Neural crest cell (in vitro differentiated cells): Measurements from ENCODE around the gene LENG9. TPM values are rescaled to one million over a fixed set of nuclear protein-coding genes. Genes with fewer than 3 reads are reported as not detected.

Experiments
- DNase-seq: peaks from one replicate; pipeline ENCODE4 v3.0.0; 2021; ENCODE audit warnings: low read depth, mixed read lengths, low spot score
- H3K27ac Mint-ChIP-seq: one replicate; pipeline ENCODE4 v1.8.0; 2021; ENCODE audit warnings: mild to moderate bottlenecking, mixed read lengths; ENCODE audit not compliant: unreplicated experiment
- H3K27me3 Mint-ChIP-seq: 2 replicates; pipeline ENCODE4 v1.8.0; 2021; ENCODE audit warnings: low read depth, mild to moderate bottlenecking, mixed read lengths
- H3K36me3 Mint-ChIP-seq: 2 replicates; pipeline ENCODE4 v1.8.0; 2021; ENCODE audit warnings: low read depth, mild to moderate bottlenecking, mixed read lengths
- H3K4me1 Mint-ChIP-seq: 2 replicates; pipeline ENCODE4 v1.8.0; 2021; ENCODE audit warnings: mixed read lengths
- H3K4me3 Mint-ChIP-seq: one replicate; pipeline ENCODE4 v1.8.0; 2021; ENCODE audit warnings: mild to moderate bottlenecking, mixed read lengths
- H3K9me3 Mint-ChIP-seq: 2 replicates; pipeline ENCODE4 v1.8.0; 2021; ENCODE audit warnings: mixed read lengths
- total RNA-seq: library from RNA; stranded (reverse); gene quantifications from 2 replicates; pipeline ENCODE4 v1.2.1, GENCODE V29; 2021
- TF ChIP-seq, protein P1 (sequence below): fragments of 200-600 bp; sonication (generic); conservative IDR thresholded peaks from 2 replicates; pipeline ENCODE4 v1.5.0; 2021; ENCODE audit warnings: antibody characterized with exemption, mild to moderate bottlenecking

Gene LENG9
- total RNA-seq, 1 donor from 2014 or later = 2.5 TPM

DNA sequence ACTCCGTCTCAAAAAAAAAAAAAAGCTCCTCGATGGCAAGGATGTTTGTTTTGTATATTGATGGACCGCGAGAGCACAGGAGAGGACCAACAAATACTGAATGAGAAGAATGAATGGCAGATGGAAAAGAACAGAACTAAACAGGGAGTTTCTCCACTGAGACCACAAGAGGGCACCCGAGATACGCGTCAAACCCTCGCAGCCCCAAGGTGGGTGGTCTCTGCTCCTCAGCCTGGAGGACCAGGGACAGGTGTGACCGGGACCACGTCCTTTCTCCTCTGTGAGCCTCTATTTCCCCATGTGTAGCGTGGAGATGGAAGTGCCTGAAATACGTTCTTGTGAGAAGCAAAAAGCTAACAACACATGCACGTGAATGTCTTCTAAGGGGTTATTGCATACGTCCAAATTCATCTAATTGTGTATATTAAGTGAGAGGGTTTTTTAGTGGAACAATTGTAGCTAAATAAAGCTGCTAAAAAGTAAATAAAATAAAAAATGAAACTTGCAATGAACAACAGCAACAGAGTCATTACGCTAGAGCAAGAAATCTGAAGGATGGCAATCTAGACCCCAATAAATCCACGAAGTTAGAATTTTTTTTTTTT lies 17.9 kb upstream of the LENG9 start:
- Mint-ChIP-seq H3K4me1 (peaks cover 4% of the 10 kb centered on the region), H3K9me3 (no peaks in the 10 kb centered on the region), H3K27me3 (peaks cover 59% of the 10 kb centered on the region), H3K4me3 (no peak overlapping the region), H3K36me3 (no peaks in the 10 kb centered on the region), H3K27ac (no peak overlapping the region)
- DNase-seq = peak; percentile 74
- TF ChIP-seq, protein P1, sequence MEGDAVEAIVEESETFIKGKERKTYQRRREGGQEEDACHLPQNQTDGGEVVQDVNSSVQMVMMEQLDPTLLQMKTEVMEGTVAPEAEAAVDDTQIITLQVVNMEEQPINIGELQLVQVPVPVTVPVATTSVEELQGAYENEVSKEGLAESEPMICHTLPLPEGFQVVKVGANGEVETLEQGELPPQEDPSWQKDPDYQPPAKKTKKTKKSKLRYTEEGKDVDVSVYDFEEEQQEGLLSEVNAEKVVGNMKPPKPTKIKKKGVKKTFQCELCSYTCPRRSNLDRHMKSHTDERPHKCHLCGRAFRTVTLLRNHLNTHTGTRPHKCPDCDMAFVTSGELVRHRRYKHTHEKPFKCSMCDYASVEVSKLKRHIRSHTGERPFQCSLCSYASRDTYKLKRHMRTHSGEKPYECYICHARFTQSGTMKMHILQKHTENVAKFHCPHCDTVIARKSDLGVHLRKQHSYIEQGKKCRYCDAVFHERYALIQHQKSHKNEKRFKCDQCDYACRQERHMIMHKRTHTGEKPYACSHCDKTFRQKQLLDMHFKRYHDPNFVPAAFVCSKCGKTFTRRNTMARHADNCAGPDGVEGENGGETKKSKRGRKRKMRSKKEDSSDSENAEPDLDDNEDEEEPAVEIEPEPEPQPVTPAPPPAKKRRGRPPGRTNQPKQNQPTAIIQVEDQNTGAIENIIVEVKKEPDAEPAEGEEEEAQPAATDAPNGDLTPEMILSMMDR = peak; percentile 77

DNA sequence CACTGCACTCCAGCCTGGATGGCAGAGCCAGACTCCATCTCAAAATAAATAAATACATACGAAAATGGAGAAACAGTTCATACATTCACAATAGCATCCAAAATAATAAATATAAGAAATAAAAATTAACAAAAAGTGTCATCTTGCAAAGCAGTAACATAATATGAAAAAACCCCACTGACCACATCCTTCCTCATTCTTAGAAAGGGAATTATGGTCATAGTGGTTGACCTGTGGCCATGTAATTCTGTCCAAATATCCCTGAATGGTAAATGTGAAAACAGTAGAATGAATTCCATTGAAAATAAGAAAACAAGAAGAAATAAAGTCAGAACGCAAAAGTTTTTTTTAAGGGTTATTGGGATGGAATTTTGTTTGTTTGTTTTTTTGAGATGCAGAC lies 16.5 kb upstream of the LENG9 start:
- Mint-ChIP-seq H3K27me3 (peaks cover 51% of the 10 kb centered on the region), H3K36me3 (no peaks in the 10 kb centered on the region), H3K4me3 (no peak overlapping the region), H3K27ac (no peak overlapping the region), H3K4me1 (peaks cover 4% of the 10 kb centered on the region), H3K9me3 (no peaks in the 10 kb centered on the region)
- TF ChIP-seq, protein P1 = no peak
- DNase-seq = no peak

DNA sequence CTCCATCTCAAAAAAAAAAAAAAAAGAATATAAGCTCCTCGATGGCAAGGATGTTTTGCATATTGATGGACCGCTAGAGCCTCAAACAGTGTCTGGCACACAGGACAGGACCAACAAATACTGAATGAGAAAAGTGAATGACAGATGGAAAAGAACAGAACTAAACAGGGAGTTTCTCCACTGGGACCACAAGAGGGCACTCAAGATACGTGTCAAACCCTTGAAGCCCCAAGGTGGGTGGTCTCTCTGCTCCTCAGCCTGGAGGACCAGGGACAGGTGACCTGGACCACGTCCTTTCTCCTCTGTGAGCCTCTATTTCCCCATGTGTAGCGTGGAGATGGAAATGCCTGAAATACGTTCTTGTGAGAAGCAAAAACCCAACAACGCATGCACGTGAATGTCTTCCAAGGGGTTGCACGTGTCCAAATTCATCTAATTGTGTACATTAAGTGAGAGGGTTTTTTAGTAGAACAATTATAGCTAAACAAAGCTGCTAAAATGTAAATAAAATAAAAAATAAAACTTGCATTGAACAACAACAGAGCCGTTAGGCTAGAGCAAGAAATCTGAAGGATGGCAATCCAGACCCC lies 15.2 kb upstream of the LENG9 start:
- Mint-ChIP-seq H3K36me3 (no peaks in the 10 kb centered on the region), H3K4me3 (no peak overlapping the region), H3K4me1 (peaks cover 8% of the 10 kb centered on the region), H3K27ac (no peak overlapping the region), H3K27me3 (peaks cover 44% of the 10 kb centered on the region), H3K9me3 (no peaks in the 10 kb centered on the region)
- peak; percentile 58 for DNase-seq
- TF ChIP-seq, protein P1 = peak; percentile 73

DNA sequence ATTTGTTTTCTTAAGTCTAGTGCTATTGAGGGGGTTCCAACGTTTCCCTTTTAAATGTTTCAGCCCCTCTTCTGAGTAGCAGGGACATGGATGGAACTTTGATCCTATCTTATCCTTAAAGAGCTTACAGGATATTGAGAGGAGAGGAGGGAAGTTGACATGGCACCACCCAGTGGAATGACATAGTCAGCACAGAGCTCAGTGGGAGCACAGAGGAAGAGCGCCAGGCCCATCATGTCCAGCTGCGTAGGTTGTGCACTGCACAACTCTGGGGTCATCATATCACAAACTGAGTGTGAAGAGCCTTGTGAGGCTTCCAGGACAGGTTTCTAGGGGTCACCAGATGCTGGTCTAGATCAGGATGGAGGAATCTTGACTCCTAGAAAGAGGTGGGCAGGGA lies 14.1 kb upstream of the LENG9 start:
- peaks cover 15% of the 10 kb centered on the region for H3K4me1 Mint-ChIP-seq
- TF ChIP-seq, protein P1 = no peak
- no peak for DNase-seq
- no peaks in the 10 kb centered on the region for H3K36me3 Mint-ChIP-seq
- no peaks in the 10 kb centered on the region for H3K9me3 Mint-ChIP-seq
- H3K27me3 Mint-ChIP-seq = peaks cover 44% of the 10 kb centered on the region
- no peak overlapping the region for H3K27ac Mint-ChIP-seq
- no peak overlapping the region for H3K4me3 Mint-ChIP-seq

DNA sequence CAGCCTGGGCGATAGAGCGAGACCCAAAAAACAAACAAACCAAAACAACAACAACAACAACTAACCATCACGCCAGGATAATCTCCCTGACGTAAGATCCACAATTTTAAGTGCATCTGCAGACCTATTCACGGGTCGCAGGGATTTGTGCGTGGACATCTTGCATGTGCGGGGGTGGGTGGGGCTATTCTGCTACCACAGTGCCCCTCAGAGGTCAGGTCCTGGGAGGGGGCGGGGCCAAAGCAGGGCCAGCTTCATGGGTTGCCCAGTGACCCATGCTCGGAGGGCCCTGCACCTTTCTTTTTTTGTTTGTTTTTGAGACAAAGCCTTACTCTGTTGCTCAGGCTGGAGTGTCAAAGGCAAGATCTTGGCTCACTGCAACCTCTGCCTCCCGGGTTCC lies 12.1 kb upstream of the LENG9 start:
- peaks cover 40% of the 10 kb centered on the region for H3K27me3 Mint-ChIP-seq
- TF ChIP-seq, protein P1 = no peak
- H3K9me3 Mint-ChIP-seq = no peaks in the 10 kb centered on the region
- H3K36me3 Mint-ChIP-seq = no peaks in the 10 kb centered on the region
- peaks cover 17% of the 10 kb centered on the region for H3K4me1 Mint-ChIP-seq
- no peak overlapping the region for H3K27ac Mint-ChIP-seq
- DNase-seq = no peak
- no peak overlapping the region for H3K4me3 Mint-ChIP-seq
